ENCODE results near the gene SLC38A10.

The SLC38A10 gene

GRCh38 chr17:81282141-81282540, 13.0 kb downstream of the SLC38A10 start:
- TF ChIP-seq EZH2phosphoT487 (IDR thresholded peaks at IDR 0.05; ENCODE audit: borderline replicate concordance, low read length) (no peak), CTCF (IDR thresholded peaks at IDR 0.05; ENCODE audit: low read depth, low read length, poor library complexity, severe bottlenecking) (no peak)
- Histone ChIP-seq H3F3A (ENCODE audit: control insufficient read depth, insufficient read depth) (no peaks in the 10 kb centered on the region), H3K4me1 (ENCODE audit: control insufficient read depth, low read length) (no peaks in the 10 kb centered on the region), H3K9me3 (ENCODE audit: control insufficient read depth, insufficient read depth, low read length) (no peaks in the 10 kb centered on the region), H3K9me2 (replicated peaks; ENCODE audit: control insufficient read depth, low read length) (no peaks in the 10 kb centered on the region), H4K20me1 (ENCODE audit: control insufficient read depth, insufficient read depth, low read depth, low read length) (no peaks in the 10 kb centered on the region), H3K4me2 (ENCODE audit: low read length) (no peak overlapping the region), H3K4me3 (ENCODE audit: low read length) (no peak overlapping the region), H3K27me3 (ENCODE audit: control insufficient read depth, low read length) (no peaks in the 10 kb centered on the region), H3K27ac (ENCODE audit: low read depth, low read length) (no peak overlapping the region), H3K79me2 (ENCODE audit: control insufficient read depth, low read length) (peaks cover 20% of the 10 kb centered on the region), H3K36me3 (ENCODE audit: control insufficient read depth, low read length) (peaks cover 9% of the 10 kb centered on the region; the same call in 1 of the 2 replicates)

- Histone ChIP-seq H3K4me1 (ENCODE audit: control insufficient read depth, low read length) (no peaks in the 10 kb centered on the region), H3K79me2 (ENCODE audit: control insufficient read depth, low read length) (peaks cover 5% of the 10 kb centered on the region; the same call in 1 of the 2 replicates), H3F3A (ENCODE audit: control insufficient read depth, insufficient read depth) (no peaks in the 10 kb centered on the region), H4K20me1 (ENCODE audit: control insufficient read depth, insufficient read depth, low read depth, low read length) (no peaks in the 10 kb centered on the region), H3K36me3 (ENCODE audit: control insufficient read depth, low read length) (peaks cover 12% of the 10 kb centered on the region; the same call in 1 of the 2 replicates), H3K27ac (ENCODE audit: low read depth, low read length) (no peak overlapping the region), H3K9me3 (ENCODE audit: control insufficient read depth, insufficient read depth, low read length) (no peaks in the 10 kb centered on the region), H3K9me2 (replicated peaks; ENCODE audit: control insufficient read depth, low read length) (no peaks in the 10 kb centered on the region), H3K27me3 (ENCODE audit: control insufficient read depth, low read length) (no peaks in the 10 kb centered on the region), H3K4me3 (ENCODE audit: low read length) (no peak overlapping the region), H3K4me2 (ENCODE audit: low read length) (no peak overlapping the region)
- TF ChIP-seq CTCF (IDR thresholded peaks at IDR 0.05; ENCODE audit: low read depth, low read length, poor library complexity, severe bottlenecking) (no peak), EZH2phosphoT487 (IDR thresholded peaks at IDR 0.05; ENCODE audit: borderline replicate concordance, low read length) (no peak)
Measured at GRCh38 chr17:81280571-81280970, 14.5 kb downstream of the SLC38A10 start.

GRCh38 chr17:81279278-81280275, 15.5 kb downstream of the SLC38A10 start:
- Histone ChIP-seq H3K4me3 (ENCODE audit: low read length) (no peak overlapping the region), H4K20me1 (ENCODE audit: control insufficient read depth, insufficient read depth, low read depth, low read length) (no peaks in the 10 kb centered on the region), H3K27me3 (ENCODE audit: control insufficient read depth, low read length) (no peaks in the 10 kb centered on the region), H3K4me2 (ENCODE audit: low read length) (no peak overlapping the region), H3K9me2 (replicated peaks; ENCODE audit: control insufficient read depth, low read length) (no peaks in the 10 kb centered on the region), H3K36me3 (ENCODE audit: control insufficient read depth, low read length) (peaks cover 12% of the 10 kb centered on the region; the same call in 1 of the 2 replicates), H3K79me2 (ENCODE audit: control insufficient read depth, low read length) (no peaks in the 10 kb centered on the region), H3K9me3 (ENCODE audit: control insufficient read depth, insufficient read depth, low read length) (no peaks in the 10 kb centered on the region), H3K4me1 (ENCODE audit: control insufficient read depth, low read length) (no peaks in the 10 kb centered on the region), H3K27ac (ENCODE audit: low read depth, low read length) (no peak overlapping the region), H3F3A (ENCODE audit: control insufficient read depth, insufficient read depth) (no peaks in the 10 kb centered on the region)
- TF ChIP-seq EZH2phosphoT487 (IDR thresholded peaks at IDR 0.05; ENCODE audit: borderline replicate concordance, low read length) (no peak), CTCF (IDR thresholded peaks at IDR 0.05; ENCODE audit: low read depth, low read length, poor library complexity, severe bottlenecking) (no peak)
